ENCODE data around the gene ZXDC.

ZXDC gene

GRCh38 chr3:126422121-126422520, 53.6 kb downstream of the ZXDC start:
- H3K4me3 ChIP-seq (ENCODE audit: low read depth, low read length): no peak overlapping the region
- no peak for DNase-seq (ENCODE audit: low read depth, low spot score)
- TF ChIP-seq, protein P1, sequence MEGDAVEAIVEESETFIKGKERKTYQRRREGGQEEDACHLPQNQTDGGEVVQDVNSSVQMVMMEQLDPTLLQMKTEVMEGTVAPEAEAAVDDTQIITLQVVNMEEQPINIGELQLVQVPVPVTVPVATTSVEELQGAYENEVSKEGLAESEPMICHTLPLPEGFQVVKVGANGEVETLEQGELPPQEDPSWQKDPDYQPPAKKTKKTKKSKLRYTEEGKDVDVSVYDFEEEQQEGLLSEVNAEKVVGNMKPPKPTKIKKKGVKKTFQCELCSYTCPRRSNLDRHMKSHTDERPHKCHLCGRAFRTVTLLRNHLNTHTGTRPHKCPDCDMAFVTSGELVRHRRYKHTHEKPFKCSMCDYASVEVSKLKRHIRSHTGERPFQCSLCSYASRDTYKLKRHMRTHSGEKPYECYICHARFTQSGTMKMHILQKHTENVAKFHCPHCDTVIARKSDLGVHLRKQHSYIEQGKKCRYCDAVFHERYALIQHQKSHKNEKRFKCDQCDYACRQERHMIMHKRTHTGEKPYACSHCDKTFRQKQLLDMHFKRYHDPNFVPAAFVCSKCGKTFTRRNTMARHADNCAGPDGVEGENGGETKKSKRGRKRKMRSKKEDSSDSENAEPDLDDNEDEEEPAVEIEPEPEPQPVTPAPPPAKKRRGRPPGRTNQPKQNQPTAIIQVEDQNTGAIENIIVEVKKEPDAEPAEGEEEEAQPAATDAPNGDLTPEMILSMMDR (IDR thresholded peaks at IDR 0.05; ENCODE audit: low read depth, low read length): no peak
- in situ Hi-C loops (cut with HindIII; ENCODE audit: low sequenced_read_pairs): no loop called here

DNA sequence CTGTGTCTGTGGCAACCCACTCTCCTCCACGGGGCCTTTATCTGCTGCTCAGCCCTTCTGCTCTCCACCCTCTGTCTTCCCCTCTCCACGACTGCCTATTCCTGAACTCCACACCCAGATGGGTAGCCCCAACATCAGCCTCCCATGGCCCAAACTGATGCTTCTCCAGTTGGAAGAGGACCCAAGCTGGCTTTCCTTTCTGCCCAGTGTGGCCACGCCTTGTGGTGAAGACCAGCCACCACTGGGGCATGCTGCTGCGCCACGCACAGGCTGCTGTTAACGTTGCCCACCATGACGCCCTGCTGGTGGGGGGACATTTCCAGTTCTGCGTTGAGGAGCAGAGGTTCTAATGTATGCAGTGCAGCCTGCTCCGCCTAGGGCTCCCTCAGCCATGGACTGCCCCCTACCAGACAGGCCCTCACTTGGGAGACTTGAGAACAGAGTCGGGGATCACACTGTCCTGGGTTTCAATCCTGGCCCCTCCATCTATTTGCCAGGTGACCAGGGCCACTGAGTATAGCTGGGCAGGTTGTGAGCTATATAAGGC, 54.0 kb downstream of the ZXDC start:
- TF ChIP-seq, protein P1 (IDR thresholded peaks at IDR 0.05; ENCODE audit: low read depth, low read length): no peak
- no peak overlapping the region for H3K4me3 ChIP-seq (ENCODE audit: low read depth, low read length)
- DNase-seq (ENCODE audit: low read depth, low spot score): no peak
- in situ Hi-C loops (cut with HindIII; ENCODE audit: low sequenced_read_pairs): no loop called here

GRCh38 chr3:126419886-126420786, 55.6 kb downstream of the ZXDC start:
- TF ChIP-seq, protein P1 (IDR thresholded peaks at IDR 0.05; ENCODE audit: low read depth, low read length): no peak
- no peak overlapping the region for H3K4me3 ChIP-seq (ENCODE audit: low read depth, low read length)
- no peak for DNase-seq (ENCODE audit: low read depth, low spot score)
- in situ Hi-C loops (cut with HindIII; ENCODE audit: low sequenced_read_pairs): no loop called here

DNA sequence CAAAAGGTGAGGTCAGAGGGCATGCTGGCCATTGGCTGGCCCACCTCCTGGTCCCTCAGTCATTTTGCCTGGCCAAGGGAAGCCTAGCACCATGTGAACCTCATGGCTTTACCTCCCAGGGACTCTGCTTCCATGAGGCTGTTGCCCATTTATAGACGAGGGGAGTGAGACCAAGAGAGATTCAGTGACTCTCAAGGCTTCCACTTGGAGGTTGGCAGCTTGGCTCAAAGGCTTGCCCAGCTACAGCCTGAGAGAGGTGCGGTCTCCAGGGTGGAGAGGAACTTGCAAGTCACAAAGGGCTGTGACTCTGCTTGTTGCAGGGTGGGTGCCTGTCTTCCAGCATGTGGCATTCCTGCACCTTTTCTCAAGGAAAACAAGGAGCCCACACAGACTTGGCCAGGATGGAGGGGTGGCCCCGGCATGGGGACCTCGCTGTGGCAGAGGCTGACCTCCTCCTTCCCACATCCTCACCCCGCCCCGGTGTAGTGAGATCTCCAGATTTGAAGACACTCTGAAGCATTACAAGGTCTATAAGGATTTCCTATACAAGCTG, 56.5 kb downstream of the ZXDC start:
- H3K4me3 ChIP-seq (ENCODE audit: low read depth, low read length): no peak overlapping the region
- no peak for DNase-seq (ENCODE audit: low read depth, low spot score)
- TF ChIP-seq, protein P1 (IDR thresholded peaks at IDR 0.05; ENCODE audit: low read depth, low read length): no peak
- in situ Hi-C loops (cut with HindIII; ENCODE audit: low sequenced_read_pairs): no loop called here

DNA sequence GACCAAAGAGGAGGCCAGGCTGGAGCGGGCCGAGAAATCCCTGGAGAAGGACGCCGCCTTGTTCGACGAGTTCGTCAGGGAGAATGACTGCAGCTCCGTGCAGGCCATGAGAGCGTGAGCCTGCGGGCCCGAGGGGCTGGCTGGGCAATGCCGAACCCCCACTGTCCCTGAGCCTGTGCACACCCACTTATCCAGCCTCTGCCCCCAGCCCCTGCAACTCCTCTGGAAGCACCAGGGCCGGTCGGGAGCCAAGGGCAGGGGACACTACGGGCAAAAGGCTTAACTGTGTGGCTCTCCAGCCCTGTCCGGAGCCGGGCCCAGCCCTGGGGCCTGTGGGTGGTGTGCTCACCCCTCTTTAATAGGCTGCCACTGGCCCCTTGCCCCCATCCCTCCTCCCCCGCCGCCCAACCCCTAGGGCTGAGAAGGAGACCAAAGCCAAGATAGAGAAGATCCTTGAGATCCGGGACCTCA, 57.0 kb downstream of the ZXDC start:
- TF ChIP-seq, protein P1 (IDR thresholded peaks at IDR 0.05; ENCODE audit: low read depth, low read length): no peak
- in situ Hi-C loops (cut with HindIII; ENCODE audit: low sequenced_read_pairs): no loop called here

GRCh38 chr3:126417981-126418530, 57.6 kb downstream of the ZXDC start:
- TF ChIP-seq, protein P1 (IDR thresholded peaks at IDR 0.05; ENCODE audit: low read depth, low read length): no peak
- in situ Hi-C loops (cut with HindIII; ENCODE audit: low sequenced_read_pairs): no loop called here
- no peak for DNase-seq (ENCODE audit: low read depth, low spot score)
- H3K4me3 ChIP-seq (ENCODE audit: low read depth, low read length): no peak overlapping the region

More for the DNA sequence above, 57.0 kb downstream of the ZXDC start:
- H3K4me3 ChIP-seq (ENCODE audit: low read depth, low read length): no peak overlapping the region
- DNase-seq (ENCODE audit: low read depth, low spot score): no peak

Data from astrocyte of the spinal cord (primary cell).